HEK293 (cell line): ENCODE data around the gene MTUS2.
A peak's percentile ranks its signal among the peaks of the same experiment; 100 is the strongest.

Experiments used
- CTCF ChIP-seq: fragments of 450-650 bp; formaldehyde crosslinking; IDR thresholded peaks from 2 replicates; pipeline ENCODE4 v1.5.1; 2016; ENCODE audit warnings: missing biosample characterization, missing genetic modification characterization
- MEIS1 ChIP-seq: sonication (generic); formaldehyde crosslinking; IDR thresholded peaks from 2 replicates; pipeline ENCODE4 v1.8.1; 2022; ENCODE audit warnings: missing genetic modification reagents, mild to moderate bottlenecking, borderline replicate concordance
- YY1 ChIP-seq: fragments of 450-650 bp; formaldehyde crosslinking; IDR thresholded peaks from 2 replicates; pipeline ENCODE4 v1.5.1; 2018; ENCODE audit warnings: missing biosample characterization, missing genetic modification characterization
- ZNF274 ChIP-seq, 2 experiments: fragments of 200-500 bp in 1 of 2; fragments of 450-650 bp in 1 of 2; sonication (Bioruptor generic) in 1 of 2; formaldehyde crosslinking in 1 of 2; IDR thresholded peaks; 2 replicates each; pipeline versions ENCODE4 v1.5.1 to v1.6.1; 2014 to 2016; ENCODE audit warnings: borderline replicate concordance in 1 of 2, inconsistent platforms in 1 of 2, low read length in 1 of 2, missing biosample characterization in 1 of 2, missing genetic modification characterization in 1 of 2
- ZNF837 ChIP-seq: fragments of 450-650 bp; formaldehyde crosslinking; IDR thresholded peaks from 2 replicates; pipeline ENCODE4 v1.5.1; 2016; ENCODE audit warnings: missing biosample characterization, missing genetic modification characterization
- ZXDB ChIP-seq: fragments of 450-650 bp; formaldehyde crosslinking; IDR thresholded peaks from 2 replicates; pipeline ENCODE4 v1.5.1; 2016; ENCODE audit warnings: missing biosample characterization, missing genetic modification characterization
- TF ChIP-seq, protein P1 (sequence below): fragments of 450-650 bp; formaldehyde crosslinking; IDR thresholded peaks from 2 replicates; pipeline ENCODE4 v1.5.1; 2016; ENCODE audit warnings: missing biosample characterization, missing genetic modification characterization

- no peak for TF ChIP-seq ZNF274 (IDR thresholded peaks at IDR 0.05; ENCODE audit: low read length)
- no peak for TF ChIP-seq ZNF274 (tag by site-specific recombination; IDR thresholded peaks at IDR 0.05; ENCODE audit: borderline replicate concordance)
- no peak for TF ChIP-seq CTCF (tag by site-specific recombination)
- TF ChIP-seq, protein P1, sequence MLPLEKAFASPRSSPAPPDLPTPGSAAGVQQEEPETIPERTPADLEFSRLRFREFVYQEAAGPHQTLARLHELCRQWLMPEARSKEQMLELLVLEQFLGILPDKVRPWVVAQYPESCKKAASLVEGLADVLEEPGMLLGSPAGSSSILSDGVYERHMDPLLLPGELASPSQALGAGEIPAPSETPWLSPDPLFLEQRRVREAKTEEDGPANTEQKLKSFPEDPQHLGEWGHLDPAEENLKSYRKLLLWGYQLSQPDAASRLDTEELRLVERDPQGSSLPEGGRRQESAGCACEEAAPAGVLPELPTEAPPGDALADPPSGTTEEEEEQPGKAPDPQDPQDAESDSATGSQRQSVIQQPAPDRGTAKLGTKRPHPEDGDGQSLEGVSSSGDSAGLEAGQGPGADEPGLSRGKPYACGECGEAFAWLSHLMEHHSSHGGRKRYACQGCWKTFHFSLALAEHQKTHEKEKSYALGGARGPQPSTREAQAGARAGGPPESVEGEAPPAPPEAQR (tag by site-specific recombination), result no peak
- no peak for TF ChIP-seq ZNF837
- TF ChIP-seq ZXDB (tag by site-specific recombination), result peak; percentile 22; the same call in 1 of the 2 replicates
- no peak for TF ChIP-seq MEIS1 (CRISPR knock-in tag)
- TF ChIP-seq YY1 (tag by site-specific recombination), result no peak
Measured at GRCh38 chr13:29428310-29429181, 608.4 kb downstream of the MTUS2 start.
